ENCODE data around the gene LAMB4. TPM values are rescaled to one million over a fixed set of nuclear protein-coding genes. Genes with fewer than 3 reads are reported as not detected.
A peak's percentile ranks its signal among the peaks of the same experiment; 100 is the strongest.

Gene LAMB4
- total RNA-seq, 1 donor from 2014 or later: 0.17 TPM

DNA sequence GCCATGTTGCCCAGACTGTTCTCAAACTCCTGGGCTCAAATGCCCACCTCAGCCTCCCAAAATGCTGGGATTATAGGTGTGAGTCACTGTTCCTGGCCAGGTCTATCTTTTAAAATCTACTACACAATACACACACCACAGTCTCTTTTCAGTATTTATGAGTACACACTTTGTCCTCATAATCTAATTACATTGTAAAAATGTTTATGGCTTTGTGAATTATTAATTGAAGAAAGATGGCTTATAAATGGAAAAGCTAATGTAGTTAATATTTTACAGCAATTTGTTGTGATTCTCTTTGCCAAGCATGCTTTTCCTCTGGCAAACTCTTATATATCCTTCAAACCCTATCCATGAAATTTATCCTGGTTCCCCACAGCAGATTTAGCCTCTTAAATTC lies 22.0 kb downstream of the LAMB4 start:
- DNase-seq: no peak

DNA sequence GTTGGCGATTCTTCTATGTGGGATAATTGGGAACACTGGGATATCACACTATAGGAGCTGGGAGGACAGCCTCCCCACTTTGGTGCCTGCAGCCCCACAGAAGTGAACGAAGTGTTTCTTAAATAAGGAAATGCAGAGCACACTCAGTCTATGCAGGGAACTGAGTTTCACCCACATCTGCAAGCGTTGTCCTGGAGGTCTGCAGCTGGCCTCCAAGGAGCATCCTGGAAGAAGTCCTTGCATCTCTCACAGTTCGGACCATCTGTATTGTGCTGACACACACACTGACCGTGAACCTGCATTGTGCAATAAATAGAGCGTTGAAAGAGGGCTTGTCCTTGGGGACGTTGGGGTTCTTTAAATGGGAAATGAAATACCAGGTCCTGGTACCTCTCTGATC lies 25.8 kb downstream of the LAMB4 start:
- DNase-seq: no peak

GRCh38 chr7:108103558-108104298 lies 26.4 kb downstream of the LAMB4 start:
- peak; percentile 48 for DNase-seq

DNA sequence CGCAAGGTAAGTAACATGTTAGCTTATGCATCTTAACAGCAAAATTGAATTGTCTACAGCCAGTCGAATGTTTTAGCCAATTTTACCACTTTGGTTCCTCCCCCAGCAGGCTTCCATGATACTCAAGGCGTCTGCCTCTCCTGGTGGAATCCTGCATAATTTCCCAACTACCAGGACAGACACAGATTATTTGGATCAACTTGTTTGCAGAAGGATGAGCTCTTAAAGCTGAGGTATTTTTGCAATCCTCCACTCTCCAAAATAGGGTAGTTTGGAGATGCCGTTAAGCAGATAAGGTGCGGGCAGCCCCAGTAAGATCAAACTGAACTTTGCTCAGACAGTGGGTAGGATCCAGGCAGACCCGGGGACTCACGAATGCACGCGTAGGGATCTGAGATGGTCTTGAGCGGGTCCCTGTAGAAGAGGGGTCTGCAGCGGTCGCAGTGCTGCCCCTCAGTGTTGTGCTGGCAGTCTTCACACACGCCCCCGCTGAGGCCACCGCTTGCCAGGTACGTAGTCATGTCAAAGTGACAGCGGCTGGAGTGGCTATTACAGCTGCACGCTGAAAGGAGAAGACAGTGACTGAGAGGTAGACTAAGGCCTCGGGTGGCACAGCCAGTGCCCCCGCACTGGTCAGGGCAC lies 27.4 kb downstream of the LAMB4 start:
- no peak for DNase-seq

DNA sequence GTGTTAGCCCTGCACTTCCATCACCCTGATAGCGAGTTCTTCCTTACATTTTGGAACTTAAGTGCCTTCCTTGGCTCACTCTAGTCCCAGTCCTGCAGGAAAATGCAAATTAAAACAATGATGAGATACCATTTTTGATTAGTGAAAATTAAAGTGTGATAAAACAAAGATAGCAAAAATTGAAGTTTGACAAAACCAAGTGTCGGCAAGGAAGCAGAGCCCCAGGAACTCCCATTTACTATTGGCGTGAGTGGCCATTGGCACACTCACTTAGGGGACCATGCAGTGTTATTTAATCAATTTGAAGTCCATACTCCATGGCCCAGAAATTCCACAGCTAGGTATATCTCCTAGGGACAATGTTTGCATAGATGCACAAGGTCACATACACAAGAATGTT lies 28.4 kb downstream of the LAMB4 start:
- no peak for DNase-seq

GRCh38 chr7:108099713-108100112 lies 30.4 kb downstream of the LAMB4 start:
- DNase-seq: no peak

DNA sequence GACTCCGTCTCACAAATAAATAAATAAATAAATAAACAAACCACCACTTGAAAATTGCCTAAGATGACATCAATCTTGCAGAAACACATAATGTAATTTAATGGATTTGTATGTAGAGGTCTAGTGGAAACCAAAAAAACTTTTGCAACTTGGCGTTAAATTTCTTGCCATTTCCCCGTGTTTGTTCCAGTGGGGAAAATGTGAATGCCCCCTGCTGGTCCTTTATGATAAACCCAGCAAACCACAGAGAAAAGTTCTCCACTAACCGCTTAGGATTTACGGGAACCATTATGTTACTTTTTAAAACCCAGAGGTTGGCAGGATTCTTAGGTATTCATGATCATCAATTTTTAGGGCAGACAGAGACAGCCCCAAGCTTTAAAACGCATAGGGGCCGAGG lies 32.5 kb downstream of the LAMB4 start:
- peak; percentile 77 for DNase-seq

DNA sequence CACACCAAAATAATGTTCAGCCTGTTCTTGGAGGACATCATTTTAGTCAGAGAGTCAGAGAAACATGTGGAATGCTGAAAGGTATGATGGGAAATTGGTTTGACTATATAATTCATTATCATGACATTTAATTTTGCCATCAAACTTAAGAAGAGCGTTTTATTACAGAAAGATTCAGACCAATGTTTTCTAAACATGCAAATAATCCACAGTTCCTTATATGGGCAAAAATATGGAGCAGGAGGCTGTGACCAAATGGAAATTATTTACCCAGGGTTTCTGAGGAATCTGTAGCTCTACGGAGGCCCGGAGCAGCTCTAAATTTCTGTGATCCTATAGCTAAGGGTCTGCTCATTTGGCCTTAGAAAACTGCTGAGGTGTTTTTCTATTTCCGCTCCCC lies 33.2 kb downstream of the LAMB4 start:
- no peak for DNase-seq

DNA sequence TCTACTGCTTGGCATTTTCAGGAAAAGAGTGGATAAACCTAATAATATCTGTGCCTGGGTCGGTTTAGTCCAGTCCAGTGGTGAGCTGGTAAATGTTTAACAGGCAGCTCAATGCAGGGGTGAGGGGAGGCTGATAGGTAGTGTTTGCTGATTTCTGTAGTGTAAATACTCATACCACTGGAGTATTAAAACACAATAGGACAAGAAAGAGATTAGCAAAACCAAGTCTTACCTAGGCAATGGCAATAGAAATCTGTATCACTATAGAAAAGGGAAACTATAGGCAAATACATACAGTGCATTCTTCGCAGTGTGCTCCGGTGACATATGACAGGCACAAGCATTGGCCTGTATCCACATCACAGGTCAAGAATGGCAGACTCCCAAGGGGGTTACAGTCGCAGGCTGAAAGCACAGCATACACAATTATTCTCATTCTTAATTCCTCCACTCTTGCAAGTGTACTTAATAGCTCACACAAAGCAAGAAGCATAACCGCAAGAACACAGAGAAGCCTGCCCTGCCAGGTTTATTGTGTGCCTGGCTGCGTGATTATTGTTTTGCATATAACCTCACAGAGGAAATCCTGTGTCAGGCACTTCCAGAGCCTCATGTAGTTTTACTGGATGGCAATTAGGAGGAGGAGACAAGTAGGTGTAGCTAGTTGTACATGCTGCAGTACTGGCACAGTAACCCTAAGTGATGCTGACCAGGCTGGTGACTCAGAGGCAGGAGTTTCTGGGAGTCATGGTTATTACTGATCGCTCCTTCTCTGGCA lies 35.0 kb downstream of the LAMB4 start:
- peak; percentile 91 for DNase-seq

GRCh38 chr7:108094346-108094745 lies 35.8 kb downstream of the LAMB4 start:
- peak; percentile 27 for DNase-seq

DNA sequence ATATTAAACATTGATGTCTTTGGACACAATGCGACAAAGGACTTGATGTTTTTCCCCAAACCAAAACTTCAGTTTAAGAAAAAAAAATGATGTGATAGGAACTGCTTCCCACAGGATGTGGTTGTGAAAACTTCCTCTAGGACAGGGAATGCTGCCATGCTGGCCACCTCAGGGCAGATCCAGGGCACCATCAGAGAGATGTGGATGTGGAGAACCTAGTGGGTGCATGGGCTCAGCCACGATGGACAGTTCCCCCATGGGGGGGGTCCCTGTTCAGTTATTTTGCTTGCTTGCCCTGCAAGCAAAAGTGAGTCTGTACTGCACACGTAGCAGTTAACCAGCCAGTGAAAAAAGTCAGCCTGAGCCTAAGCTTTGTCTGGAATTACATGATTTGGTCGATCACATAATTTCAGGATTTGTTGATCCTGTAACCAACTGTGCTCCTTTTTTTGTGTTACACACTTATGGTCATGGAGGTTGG lies 36.3 kb downstream of the LAMB4 start:
- no peak for DNase-seq

DNA sequence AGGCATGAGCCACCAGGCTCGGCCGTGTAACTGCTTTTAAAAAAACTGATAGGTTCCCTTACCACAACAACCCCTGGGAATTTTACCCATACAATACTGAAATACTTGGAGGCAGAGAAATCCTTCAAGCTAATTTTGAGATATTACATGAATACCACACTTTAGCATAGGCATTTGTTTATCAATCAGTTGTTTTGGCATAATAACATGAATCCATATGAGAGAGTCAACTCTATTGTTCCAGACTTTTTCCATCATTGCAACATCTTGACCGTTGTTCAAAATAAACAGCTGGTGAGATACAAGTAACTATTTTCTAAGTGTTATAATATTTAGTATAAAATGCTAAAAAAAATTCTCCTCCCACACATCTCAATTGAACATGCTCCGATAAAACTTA lies 36.8 kb downstream of the LAMB4 start:
- DNase-seq: no peak

- DNase-seq: no peak
These were observed 38.7 kb downstream of the LAMB4 start for GRCh38 chr7:108091461-108091831.

- DNase-seq: no peak
These were observed 39.2 kb downstream of the LAMB4 start for GRCh38 chr7:108090791-108091460.

GRCh38 chr7:108089381-108089780 lies 40.8 kb downstream of the LAMB4 start:
- no peak for DNase-seq

GRCh38 chr7:108088729-108089128 lies 41.4 kb downstream of the LAMB4 start:
- no peak for DNase-seq

GRCh38 chr7:108087778-108088177 lies 42.4 kb downstream of the LAMB4 start:
- no peak for DNase-seq

DNA sequence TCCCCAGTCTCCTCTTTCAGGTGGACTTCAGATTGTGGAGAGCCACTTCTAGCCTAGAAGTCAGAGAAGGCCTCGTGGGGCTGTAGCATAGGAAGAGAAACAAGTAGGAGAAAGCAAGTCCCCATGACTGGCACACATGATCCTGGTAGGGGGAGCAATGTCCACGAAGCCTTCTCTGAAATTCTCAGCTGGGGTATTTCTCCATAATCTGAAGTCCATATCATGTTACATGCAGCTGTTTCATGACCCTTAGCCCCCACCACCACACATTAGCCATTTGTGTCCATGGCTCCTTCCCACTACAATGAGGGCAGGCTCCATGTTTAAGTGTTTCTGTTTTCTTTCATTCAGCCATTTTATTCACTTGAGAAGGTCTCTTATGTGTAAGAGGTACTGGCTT lies 43.2 kb downstream of the LAMB4 start:
- no peak for DNase-seq

GRCh38 chr7:108086546-108086945 lies 43.6 kb downstream of the LAMB4 start:
- no peak for DNase-seq

GRCh38 chr7:108083980-108084379 lies 46.2 kb downstream of the LAMB4 start:
- peak; percentile 53 for DNase-seq

DNA sequence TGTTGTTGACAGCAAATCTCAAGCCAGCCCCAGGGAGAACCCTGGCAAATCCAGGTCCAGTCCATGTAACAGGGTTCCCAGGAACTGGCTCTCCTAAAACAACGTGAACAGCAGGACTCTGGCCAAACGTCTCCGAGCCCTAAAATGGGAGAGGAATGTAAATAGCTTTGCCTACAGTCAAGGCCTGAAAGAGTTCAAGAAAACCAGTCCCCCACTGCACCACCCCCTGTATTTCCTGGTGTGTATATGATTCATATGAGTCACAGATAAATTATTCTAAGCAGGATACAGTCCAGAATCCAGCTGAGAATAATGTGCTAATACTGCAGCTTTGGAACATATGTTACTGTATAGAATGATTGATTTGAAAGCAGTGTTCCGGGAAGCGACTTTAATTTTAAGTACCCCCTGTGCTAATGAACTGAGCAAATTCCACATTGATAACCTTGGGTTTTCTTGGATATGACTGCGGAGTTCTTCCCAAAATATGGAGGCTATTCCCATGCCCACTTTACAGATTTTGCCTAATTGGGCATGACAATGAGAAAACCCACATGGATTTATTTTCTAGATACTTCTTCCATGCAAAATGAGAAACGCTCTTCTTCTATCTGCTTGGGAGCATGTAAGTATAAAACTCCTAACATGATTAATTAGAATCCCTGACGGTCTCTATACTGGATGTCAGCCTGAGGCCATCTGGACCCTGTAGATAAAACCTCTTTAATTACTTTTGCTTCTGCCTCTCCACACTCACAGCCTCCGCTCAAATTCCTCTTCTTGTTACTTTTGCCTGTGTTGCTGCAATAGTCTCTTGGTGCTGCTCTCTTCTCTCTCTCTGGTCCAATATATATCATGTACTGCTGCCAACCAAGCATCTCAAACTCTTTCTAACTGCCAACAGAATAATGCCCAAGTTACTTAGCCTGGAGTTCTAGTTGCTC lies 50.2 kb downstream of the LAMB4 start:
- peak; percentile 86 for DNase-seq

DNA sequence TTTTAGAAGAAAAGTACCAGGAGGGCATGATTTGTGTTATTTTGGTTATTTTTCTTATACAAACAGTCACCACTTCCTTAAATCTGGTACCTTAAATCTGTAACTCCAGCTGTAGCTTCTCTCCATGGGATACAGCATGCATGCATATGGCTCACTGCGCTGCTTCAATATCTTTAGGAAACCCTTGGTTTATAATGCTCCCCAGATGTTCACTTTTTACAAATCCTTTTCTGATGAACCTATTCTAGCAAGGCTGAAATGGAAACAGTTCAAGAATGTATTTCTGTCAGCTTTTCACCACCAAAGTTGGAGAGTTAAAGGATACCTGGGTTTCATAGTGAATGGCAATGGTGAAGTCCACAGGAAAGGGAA lies 50.9 kb downstream of the LAMB4 start:
- no peak for DNase-seq

Data from dermis blood vessel endothelial cell (primary cell).